Neural cell (in vitro differentiated cells): ENCODE data around the gene CDC6. TPM values are rescaled to one million over a fixed set of nuclear protein-coding genes. Genes with fewer than 3 reads are reported as not detected.
A peak's percentile ranks its signal among the peaks of the same experiment; 100 is the strongest.

Experiments used
- H2AFZ ChIP-seq: fragments of 200-600, 300-800 bp; sonication (generic), shearing (Covaris generic); 2 replicates; pipeline ENCODE4 v1.6.0; 2014; ENCODE audit warnings: low read depth, mild to moderate bottlenecking, antibody characterized with exemption, low read length, moderate library complexity
- H3F3A ChIP-seq: fragments of 200-600 bp; shearing (Covaris generic); 2 replicates; pipeline ENCODE4 v1.6.1; 2016; ENCODE audit warnings: mild to moderate bottlenecking, moderate library complexity, mixed read lengths, antibody characterized with exemption, low read length; ENCODE audit not compliant: insufficient read depth, poor library complexity, severe bottlenecking
- H3K27ac ChIP-seq: fragments of 200-600, 300-800 bp; sonication (generic), shearing (Covaris generic); 2 replicates; pipeline ENCODE4 v1.5.1; 2014; ENCODE audit warnings: mild to moderate bottlenecking, low read length, moderate library complexity
- H3K27me3 ChIP-seq: fragments of 300-800, 200-600 bp; sonication (generic), shearing (Covaris generic); 2 replicates; pipeline ENCODE4 v1.6.0; 2014; ENCODE audit warnings: mild to moderate bottlenecking, low read depth, low read length, moderate library complexity; ENCODE audit not compliant: insufficient read depth
- H3K36me3 ChIP-seq: fragments of 300-800, 200-600 bp; sonication (generic), shearing (Covaris generic); 2 replicates; pipeline ENCODE4 v1.5.1; 2014; ENCODE audit warnings: mild to moderate bottlenecking, antibody characterized with exemption, low read length, moderate library complexity; ENCODE audit not compliant: insufficient read depth
- H3K4me2 ChIP-seq: fragments of 300-800, 200-600 bp; sonication (generic), shearing (Covaris generic); 2 replicates; pipeline ENCODE4 v1.6.0; 2014; ENCODE audit warnings: mild to moderate bottlenecking, low read length
- H3K4me3 ChIP-seq: fragments of 300-800, 200-600 bp; sonication (generic), shearing (Covaris generic); 2 replicates; pipeline ENCODE4 v1.5.1; 2014; ENCODE audit warnings: mild to moderate bottlenecking, low read length, moderate library complexity
- H3K79me2 ChIP-seq: fragments of 200-600 bp; shearing (Covaris generic); replicated peaks from 2 replicates; pipeline ENCODE4 v1.6.0; 2014; ENCODE audit warnings: mild to moderate bottlenecking, low read length, moderate library complexity; ENCODE audit not compliant: insufficient read depth
- H3K9ac ChIP-seq: fragments of 300-800, 200-600 bp; sonication (generic), shearing (Covaris generic); 2 replicates; pipeline ENCODE4 v1.6.1; 2016; ENCODE audit warnings: mild to moderate bottlenecking, low read length, mixed read lengths
- H3K9me2 ChIP-seq: fragments of 200-600 bp; shearing (Covaris generic); 2 replicates; pipeline ENCODE4 v1.6.1; 2016; ENCODE audit warnings: mild to moderate bottlenecking, low read length, mixed read lengths; ENCODE audit not compliant: insufficient read depth
- H3K9me3 ChIP-seq: fragments of 200-600, 300-800 bp; sonication (generic), shearing (Covaris generic); 2 replicates; pipeline ENCODE4 v1.6.1; 2016; ENCODE audit warnings: mild to moderate bottlenecking, mixed run types, low read length, moderate library complexity, mixed read lengths
- H4K20me1 ChIP-seq: fragments of 200-600 bp; shearing (Covaris generic); 2 replicates; pipeline ENCODE4 v1.6.1; 2016; ENCODE audit warnings: mild to moderate bottlenecking, mixed run types; ENCODE audit not compliant: insufficient read depth
- EP300 ChIP-seq: fragments of 450-650 bp; conservative IDR thresholded peaks from 2 replicates; pipeline ENCODE4 v1.6.1; 2014; ENCODE audit warnings: antibody characterized with exemption, mild to moderate bottlenecking, moderate library complexity; ENCODE audit not compliant: poor library complexity, severe bottlenecking
- EZH2 ChIP-seq: fragments of 200-600, 300-800 bp; shearing (Covaris generic), sonication (generic); IDR thresholded peaks from 2 replicates; pipeline ENCODE4 v1.6.1; 2014; ENCODE audit warnings: antibody characterized with exemption, low read length, borderline replicate concordance, mild to moderate bottlenecking; ENCODE audit not compliant: insufficient read depth, poor library complexity, severe bottlenecking
- MXI1 ChIP-seq: fragments of 450-650 bp; conservative IDR thresholded peaks from 2 replicates; pipeline ENCODE4 v1.6.1; 2014; ENCODE audit warnings: antibody characterized with exemption, mild to moderate bottlenecking; ENCODE audit not compliant: poor library complexity, severe bottlenecking
- POLR2AphosphoS5 ChIP-seq: IDR thresholded peaks from 2 replicates; pipeline ENCODE4 v1.6.1; 2012
- RAD21 ChIP-seq: fragments of 450-650 bp; conservative IDR thresholded peaks from 2 replicates; pipeline ENCODE4 v1.6.1; 2014; ENCODE audit warnings: antibody characterized with exemption, mild to moderate bottlenecking, moderate library complexity
- SMC3 ChIP-seq: fragments of 450-650 bp; conservative IDR thresholded peaks from 2 replicates; pipeline ENCODE4 v1.6.1; 2014; ENCODE audit warnings: antibody characterized with exemption, mild to moderate bottlenecking, moderate library complexity; ENCODE audit not compliant: poor library complexity
- TAF1 ChIP-seq: IDR thresholded peaks from 2 replicates; pipeline ENCODE4 v1.6.1; 2012; ENCODE audit warnings: low read depth
- polyA plus RNA-seq: library from polyadenylated mRNA; depleted of rRNA; stranded (reverse); fragments of >200 nt; gene quantifications from 2 replicates; pipeline ENCODE4 v1.2.3, GENCODE V29; 2014
- TF ChIP-seq, protein P1 (sequence below): IDR thresholded peaks from 2 replicates; pipeline ENCODE4 v1.6.1; 2012; ENCODE audit warnings: borderline replicate concordance
- TF ChIP-seq, protein P2 (sequence below): fragments of 450-650 bp; IDR thresholded peaks from 2 replicates; pipeline ENCODE4 v1.5.1; 2014; ENCODE audit warnings: antibody characterized with exemption, mild to moderate bottlenecking, moderate library complexity; ENCODE audit not compliant: poor library complexity, severe bottlenecking

Gene CDC6
- polyA plus RNA-seq, 1 donor from 2014 or later, result 2.2 TPM

DNA sequence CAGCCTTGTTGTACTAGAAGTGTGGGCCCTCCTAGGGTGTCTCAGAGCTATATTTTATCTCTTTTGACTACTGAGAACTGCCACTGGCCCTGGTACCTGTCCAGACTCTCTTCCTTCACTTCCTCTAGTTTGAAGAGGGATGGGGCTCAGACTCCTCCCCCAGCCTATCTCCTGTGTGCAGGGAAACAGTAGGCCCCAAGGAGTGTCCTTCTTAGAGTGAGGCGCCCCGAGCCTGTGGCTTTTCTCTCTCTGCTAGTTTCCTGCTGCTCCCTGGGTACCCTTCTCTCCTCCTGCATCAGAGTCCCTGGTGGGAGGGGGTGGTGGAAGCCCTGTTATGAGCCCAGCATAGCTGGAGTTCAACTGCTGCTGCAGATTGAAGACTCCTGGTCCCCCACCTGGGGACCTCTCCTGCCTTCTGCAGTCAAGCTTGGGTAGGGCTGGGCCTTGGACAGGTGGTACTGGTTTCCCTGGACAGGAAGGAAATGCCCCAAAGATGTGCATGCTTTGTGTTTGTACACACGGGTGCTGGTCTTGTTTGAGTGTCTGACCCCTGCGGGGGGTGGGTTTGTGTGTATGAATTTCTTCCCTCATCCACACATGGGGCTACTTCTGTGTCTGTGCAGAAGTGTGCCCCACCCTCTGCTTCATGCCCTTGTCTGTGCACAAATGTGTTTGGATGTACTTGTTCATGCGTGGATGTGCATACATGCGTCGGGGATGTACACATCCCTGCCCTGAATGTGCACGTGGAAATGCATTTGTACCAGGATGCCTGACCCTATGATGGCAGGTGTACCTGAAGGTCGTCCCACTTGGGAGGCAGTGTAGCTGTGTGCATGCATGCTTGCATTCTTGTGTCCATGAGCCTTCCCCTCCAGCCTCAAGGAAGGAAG, 28.2 kb downstream of the CDC6 start:
- H3K79me2 ChIP-seq, result peaks cover 7% of the 10 kb centered on the region
- H3K9ac ChIP-seq, result no peak overlapping the region

DNA sequence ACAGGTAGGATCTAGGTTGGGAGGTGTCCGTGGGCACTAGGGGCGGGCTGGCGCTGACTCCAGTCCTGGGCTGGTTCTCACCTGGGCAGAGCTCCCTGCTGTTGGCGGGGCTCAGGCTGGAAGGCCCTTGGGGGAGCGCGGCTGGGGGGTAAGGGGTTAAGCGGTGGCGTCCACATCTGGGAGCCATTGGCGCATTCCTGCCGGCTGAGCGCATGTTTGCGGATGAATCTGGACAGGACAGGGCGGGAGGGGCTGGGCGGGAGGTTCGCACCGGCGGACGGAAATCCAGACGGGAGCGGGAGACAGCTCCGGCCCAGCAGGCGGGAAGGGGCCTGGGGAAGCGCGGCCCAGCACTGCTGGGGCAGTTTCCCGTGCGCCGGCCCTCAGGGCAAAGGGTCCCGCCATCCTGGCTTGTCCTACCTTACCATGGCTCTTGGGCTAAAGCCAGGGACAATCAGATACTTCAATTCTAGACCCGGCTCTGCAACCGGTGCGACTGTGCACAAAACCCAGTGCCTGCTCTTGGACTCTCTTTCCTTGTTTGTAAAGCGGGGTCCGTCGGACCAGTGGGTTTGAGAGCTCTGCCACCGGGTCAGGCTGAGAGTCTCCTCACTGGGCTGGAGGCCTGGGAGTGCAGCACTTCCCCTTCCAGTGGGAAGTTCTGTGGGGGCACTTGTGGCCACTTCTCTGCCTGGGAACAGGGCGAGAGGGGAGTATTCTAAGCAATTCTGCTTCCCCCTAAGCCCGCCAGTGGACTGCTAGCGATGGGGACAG, 29.1 kb downstream of the CDC6 start:
- Histone ChIP-seq H3K27me3 (peaks cover 5% of the 10 kb centered on the region), H2AFZ (no peak overlapping the region), H3K9ac (peak overlapping the region; percentile 3), H3K36me3 (no peaks in the 10 kb centered on the region), H3K9me2 (no peaks in the 10 kb centered on the region), H3K27ac (no peak overlapping the region), H3F3A (no peaks in the 10 kb centered on the region), H3K79me2 (peaks cover 7% of the 10 kb centered on the region), H3K4me3 (peak overlapping the region; percentile 50), H3K4me2 (no peak overlapping the region), H3K9me3 (no peaks in the 10 kb centered on the region), H4K20me1 (no peaks in the 10 kb centered on the region)
- TF ChIP-seq, protein P1, sequence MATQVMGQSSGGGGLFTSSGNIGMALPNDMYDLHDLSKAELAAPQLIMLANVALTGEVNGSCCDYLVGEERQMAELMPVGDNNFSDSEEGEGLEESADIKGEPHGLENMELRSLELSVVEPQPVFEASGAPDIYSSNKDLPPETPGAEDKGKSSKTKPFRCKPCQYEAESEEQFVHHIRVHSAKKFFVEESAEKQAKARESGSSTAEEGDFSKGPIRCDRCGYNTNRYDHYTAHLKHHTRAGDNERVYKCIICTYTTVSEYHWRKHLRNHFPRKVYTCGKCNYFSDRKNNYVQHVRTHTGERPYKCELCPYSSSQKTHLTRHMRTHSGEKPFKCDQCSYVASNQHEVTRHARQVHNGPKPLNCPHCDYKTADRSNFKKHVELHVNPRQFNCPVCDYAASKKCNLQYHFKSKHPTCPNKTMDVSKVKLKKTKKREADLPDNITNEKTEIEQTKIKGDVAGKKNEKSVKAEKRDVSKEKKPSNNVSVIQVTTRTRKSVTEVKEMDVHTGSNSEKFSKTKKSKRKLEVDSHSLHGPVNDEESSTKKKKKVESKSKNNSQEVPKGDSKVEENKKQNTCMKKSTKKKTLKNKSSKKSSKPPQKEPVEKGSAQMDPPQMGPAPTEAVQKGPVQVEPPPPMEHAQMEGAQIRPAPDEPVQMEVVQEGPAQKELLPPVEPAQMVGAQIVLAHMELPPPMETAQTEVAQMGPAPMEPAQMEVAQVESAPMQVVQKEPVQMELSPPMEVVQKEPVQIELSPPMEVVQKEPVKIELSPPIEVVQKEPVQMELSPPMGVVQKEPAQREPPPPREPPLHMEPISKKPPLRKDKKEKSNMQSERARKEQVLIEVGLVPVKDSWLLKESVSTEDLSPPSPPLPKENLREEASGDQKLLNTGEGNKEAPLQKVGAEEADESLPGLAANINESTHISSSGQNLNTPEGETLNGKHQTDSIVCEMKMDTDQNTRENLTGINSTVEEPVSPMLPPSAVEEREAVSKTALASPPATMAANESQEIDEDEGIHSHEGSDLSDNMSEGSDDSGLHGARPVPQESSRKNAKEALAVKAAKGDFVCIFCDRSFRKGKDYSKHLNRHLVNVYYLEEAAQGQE, result no peak
- TF ChIP-seq EP300 (no peak), POLR2AphosphoS5 (no peak), SMC3 (no peak), MXI1 (no peak), EZH2 (no peak), RAD21 (no peak)

More for the DNA sequence above, 28.2 kb downstream of the CDC6 start:
- peak overlapping the region; percentile 50 for H3K4me3 ChIP-seq
- H3K27ac ChIP-seq, result no peak overlapping the region
- H4K20me1 ChIP-seq, result no peaks in the 10 kb centered on the region
- no peak overlapping the region for H2AFZ ChIP-seq
- H3K9me2 ChIP-seq, result no peaks in the 10 kb centered on the region
- no peaks in the 10 kb centered on the region for H3K9me3 ChIP-seq
- H3K4me2 ChIP-seq, result no peak overlapping the region
- H3K36me3 ChIP-seq, result no peaks in the 10 kb centered on the region
- no peaks in the 10 kb centered on the region for H3F3A ChIP-seq
- no peak for TF ChIP-seq MXI1
- no peak for TF ChIP-seq POLR2AphosphoS5
- TF ChIP-seq, protein P1, result no peak
- no peak for TF ChIP-seq RAD21
- TF ChIP-seq SMC3, result no peak
- no peak for TF ChIP-seq TAF1
- TF ChIP-seq EP300, result no peak
- TF ChIP-seq, protein P2, sequence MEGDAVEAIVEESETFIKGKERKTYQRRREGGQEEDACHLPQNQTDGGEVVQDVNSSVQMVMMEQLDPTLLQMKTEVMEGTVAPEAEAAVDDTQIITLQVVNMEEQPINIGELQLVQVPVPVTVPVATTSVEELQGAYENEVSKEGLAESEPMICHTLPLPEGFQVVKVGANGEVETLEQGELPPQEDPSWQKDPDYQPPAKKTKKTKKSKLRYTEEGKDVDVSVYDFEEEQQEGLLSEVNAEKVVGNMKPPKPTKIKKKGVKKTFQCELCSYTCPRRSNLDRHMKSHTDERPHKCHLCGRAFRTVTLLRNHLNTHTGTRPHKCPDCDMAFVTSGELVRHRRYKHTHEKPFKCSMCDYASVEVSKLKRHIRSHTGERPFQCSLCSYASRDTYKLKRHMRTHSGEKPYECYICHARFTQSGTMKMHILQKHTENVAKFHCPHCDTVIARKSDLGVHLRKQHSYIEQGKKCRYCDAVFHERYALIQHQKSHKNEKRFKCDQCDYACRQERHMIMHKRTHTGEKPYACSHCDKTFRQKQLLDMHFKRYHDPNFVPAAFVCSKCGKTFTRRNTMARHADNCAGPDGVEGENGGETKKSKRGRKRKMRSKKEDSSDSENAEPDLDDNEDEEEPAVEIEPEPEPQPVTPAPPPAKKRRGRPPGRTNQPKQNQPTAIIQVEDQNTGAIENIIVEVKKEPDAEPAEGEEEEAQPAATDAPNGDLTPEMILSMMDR, result no peak
- H3K27me3 ChIP-seq, result peaks cover 5% of the 10 kb centered on the region
